Adipocyte (in vitro differentiated cells): Measurements from ENCODE around the gene RBMS1.
A peak's percentile ranks its signal among the peaks of the same experiment; 100 is the strongest.

Experiments
- DNase-seq: peaks from one replicate; pipeline ENCODE4 v3.0.0-alpha.2; 2015; ENCODE audit warnings: low read depth
- H3K27me3 ChIP-seq: replicated peaks from 2 replicates; pipeline ENCODE4 v1.7.0; 2013; ENCODE audit warnings: mild to moderate bottlenecking, low read length, moderate library complexity; ENCODE audit not compliant: control insufficient read depth, insufficient read depth
- H3K36me3 ChIP-seq: 2 replicates; pipeline ENCODE4 v1.7.0; 2013; ENCODE audit warnings: low read length, mild to moderate bottlenecking, moderate library complexity; ENCODE audit not compliant: control insufficient read depth, insufficient read depth, severe bottlenecking
- H3K4me1 ChIP-seq: 2 replicates; pipeline ENCODE4 v1.7.0; 2013; ENCODE audit warnings: mild to moderate bottlenecking, low read length, moderate library complexity; ENCODE audit not compliant: control insufficient read depth, insufficient read depth
- H3K4me3 ChIP-seq: 2 replicates; pipeline ENCODE4 v1.7.0; 2013; ENCODE audit warnings: mild to moderate bottlenecking, low read length, moderate library complexity
- H3K9ac ChIP-seq: 2 replicates; pipeline ENCODE4 v1.7.0; 2013; ENCODE audit warnings: mild to moderate bottlenecking, low read length, moderate library complexity
- H3K9me3 ChIP-seq: 2 replicates; pipeline ENCODE4 v1.7.0; 2013; ENCODE audit warnings: mild to moderate bottlenecking, low read length, moderate library complexity; ENCODE audit not compliant: control insufficient read depth

RBMS1 gene

DNA sequence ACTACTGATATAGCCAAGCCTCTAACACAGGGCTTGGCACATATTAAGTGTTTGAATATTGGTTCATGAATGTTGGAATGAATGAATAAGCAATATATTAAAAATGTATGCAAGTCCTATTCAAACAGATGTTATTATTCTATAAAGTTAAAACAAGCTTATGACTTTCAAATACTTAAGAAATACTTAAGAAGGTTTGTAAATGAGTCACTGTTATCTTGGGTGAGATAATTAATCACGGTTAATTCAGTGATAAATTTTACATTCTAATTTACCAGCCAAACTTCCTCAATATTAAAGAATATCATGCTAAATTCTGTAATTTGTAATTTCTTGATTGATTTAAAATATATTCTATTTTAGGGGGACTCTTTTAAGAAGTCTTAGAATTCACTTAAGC is 74.8 kb downstream of the RBMS1 start:
- Histone ChIP-seq H3K9me3 (no peaks in the 10 kb centered on the region), H3K4me1 (peaks cover 58% of the 10 kb centered on the region), H3K4me3 (no peak overlapping the region), H3K9ac (peak overlapping the region; percentile 38), H3K36me3 (no peaks in the 10 kb centered on the region), H3K27me3 (no peaks in the 10 kb centered on the region)
- DNase-seq, result no peak

DNA sequence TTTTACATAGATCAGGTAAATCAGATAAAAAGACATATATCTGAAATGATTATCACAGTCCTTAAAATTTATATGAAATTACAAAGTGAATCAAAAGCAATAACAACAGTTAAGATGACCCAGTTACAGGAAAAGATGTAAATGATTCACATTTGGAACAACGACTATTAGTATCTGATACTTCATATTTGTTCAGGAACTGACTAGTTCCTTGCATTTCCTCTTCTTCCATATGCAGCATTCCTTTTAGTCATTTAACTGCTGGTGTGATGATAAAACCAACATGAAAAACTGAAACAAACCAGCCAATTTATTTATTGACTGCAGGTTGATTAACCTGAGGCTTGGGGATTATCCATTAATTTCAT is 75.2 kb downstream of the RBMS1 start:
- DNase-seq, result no peak
- Histone ChIP-seq H3K9me3 (no peaks in the 10 kb centered on the region), H3K36me3 (no peaks in the 10 kb centered on the region), H3K4me3 (no peak overlapping the region), H3K9ac (peak overlapping the region; percentile 38), H3K4me1 (peaks cover 55% of the 10 kb centered on the region), H3K27me3 (no peaks in the 10 kb centered on the region)

DNA sequence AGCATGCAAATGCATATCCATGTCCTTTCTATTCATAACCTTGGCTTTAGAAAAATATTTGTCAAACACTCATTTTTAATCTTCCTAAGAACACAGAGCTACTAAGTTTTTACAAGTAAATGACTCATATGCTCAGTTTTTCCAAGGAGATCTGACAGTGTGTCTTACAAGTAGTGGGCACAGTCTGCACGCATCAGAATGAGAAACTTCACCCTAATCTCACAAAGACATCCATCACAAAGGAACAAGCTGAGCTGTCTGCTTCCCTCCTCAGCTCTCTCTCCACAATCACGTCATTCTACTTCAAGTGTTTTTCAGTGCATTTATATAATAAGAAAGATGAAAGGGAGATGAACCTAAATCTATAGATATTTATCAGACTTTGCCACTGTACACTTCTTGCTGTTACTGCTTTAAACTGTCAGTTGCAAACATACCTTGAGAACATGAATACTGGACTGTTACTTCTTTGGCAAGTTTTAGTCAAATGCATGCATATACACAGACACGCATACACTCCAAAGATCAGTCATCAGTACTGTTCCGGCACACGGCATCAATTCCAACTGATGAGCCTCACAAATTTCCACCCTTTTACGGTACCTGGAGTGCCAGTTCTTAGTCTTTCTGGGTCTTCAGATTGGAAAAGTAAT is 75.7 kb downstream of the RBMS1 start:
- Histone ChIP-seq H3K27me3 (no peaks in the 10 kb centered on the region), H3K36me3 (no peaks in the 10 kb centered on the region), H3K9me3 (no peaks in the 10 kb centered on the region), H3K4me1 (peaks cover 54% of the 10 kb centered on the region), H3K9ac (peak overlapping the region; percentile 38), H3K4me3 (peak overlapping the region; percentile 22)
- DNase-seq, result peak; percentile 74

DNA sequence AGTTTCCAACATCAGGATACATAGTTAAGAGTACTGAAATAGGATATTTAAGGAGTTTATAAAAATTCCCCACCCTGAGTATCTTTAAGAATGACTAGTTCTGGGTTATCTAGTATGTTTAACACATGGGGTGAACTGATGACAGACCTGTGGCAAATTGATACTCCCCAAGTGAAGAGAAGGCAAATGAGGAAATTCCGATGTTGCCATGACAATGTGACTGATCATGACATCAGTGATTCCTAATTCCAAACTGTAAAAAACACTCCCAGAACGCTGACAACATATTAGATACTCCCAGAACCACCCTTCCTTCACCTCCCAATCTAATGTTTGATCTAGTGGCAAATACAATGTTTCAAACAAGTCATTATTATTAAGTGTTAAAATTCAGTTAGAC is 77.6 kb downstream of the RBMS1 start:
- no peaks in the 10 kb centered on the region for H3K27me3 ChIP-seq
- no peaks in the 10 kb centered on the region for H3K36me3 ChIP-seq
- H3K4me3 ChIP-seq, result no peak overlapping the region
- H3K9me3 ChIP-seq, result no peaks in the 10 kb centered on the region
- peak; percentile 48 for DNase-seq
- no peak overlapping the region for H3K9ac ChIP-seq
- peaks cover 61% of the 10 kb centered on the region for H3K4me1 ChIP-seq

DNA sequence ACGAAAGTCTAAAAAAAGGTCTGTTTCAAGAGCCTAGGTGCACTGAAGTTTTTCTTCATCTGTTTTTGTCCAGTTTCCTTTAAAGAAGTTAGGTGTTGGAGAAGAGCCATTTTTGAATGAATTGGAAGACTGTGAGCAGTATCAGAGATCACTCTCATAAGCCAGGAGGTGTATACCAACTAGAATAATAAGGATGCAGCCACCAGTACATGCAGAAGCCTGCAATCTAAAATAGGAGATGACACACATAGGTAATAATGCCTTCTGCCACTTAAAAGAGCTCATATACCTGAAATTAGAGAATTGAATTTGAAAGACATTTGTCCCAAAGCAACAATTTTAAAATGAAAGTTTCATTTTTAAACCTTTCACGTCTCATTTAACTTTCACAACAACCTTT is 81.7 kb downstream of the RBMS1 start:
- H3K4me3 ChIP-seq, result no peak overlapping the region

DNA sequence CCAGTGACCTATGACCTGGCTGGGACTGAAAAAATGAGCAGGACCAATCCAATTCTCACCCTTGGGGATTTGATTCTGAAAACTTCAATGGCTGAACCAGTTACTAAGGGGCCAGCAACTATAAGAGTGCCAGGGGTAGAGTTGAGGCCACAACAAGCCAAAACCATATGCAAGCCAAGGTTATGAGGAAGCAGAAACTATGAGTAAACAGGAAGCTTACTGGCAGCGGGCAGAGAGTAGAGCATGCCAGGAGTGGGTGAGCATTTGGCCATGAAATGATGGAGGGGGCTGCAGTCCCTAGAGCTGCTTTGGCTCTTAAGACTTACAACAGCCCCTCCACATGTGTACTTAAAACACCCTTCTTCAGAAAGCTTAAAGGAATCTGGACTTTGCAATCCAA is 82.4 kb downstream of the RBMS1 start:
- peak overlapping the region; percentile 16 for H3K9ac ChIP-seq
- H3K4me3 ChIP-seq, result no peak overlapping the region
- H3K4me1 ChIP-seq, result peaks cover 41% of the 10 kb centered on the region
- DNase-seq, result peak; percentile 55
- no peaks in the 10 kb centered on the region for H3K9me3 ChIP-seq
- no peaks in the 10 kb centered on the region for H3K27me3 ChIP-seq
- no peaks in the 10 kb centered on the region for H3K36me3 ChIP-seq

More for the DNA sequence above, 81.7 kb downstream of the RBMS1 start:
- H3K4me1 ChIP-seq, result peaks cover 44% of the 10 kb centered on the region
- H3K27me3 ChIP-seq, result no peaks in the 10 kb centered on the region
- peak overlapping the region; percentile 16 for H3K9ac ChIP-seq
- H3K36me3 ChIP-seq, result no peaks in the 10 kb centered on the region
- DNase-seq, result no peak
- H3K9me3 ChIP-seq, result no peaks in the 10 kb centered on the region

DNA sequence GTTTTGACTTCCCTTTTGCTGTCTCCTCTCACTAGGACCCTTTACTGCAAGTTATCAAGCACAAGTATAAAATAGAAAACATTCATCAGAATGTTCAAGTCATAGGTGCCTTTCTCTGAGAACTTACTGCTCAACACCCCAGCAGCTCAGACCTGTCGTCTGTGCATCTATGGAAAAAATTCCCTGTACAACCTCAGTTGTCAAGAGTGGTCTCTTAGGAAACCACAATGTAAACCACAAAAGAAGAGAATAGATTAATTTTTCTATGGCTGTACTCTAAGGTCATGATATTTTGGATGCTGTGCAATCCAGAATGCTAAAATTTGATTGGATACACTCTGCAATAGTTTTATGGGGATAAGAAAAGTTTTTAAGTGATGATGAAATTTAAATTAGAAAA is 84.1 kb downstream of the RBMS1 start:
- H3K4me3 ChIP-seq, result no peak overlapping the region
- H3K4me1 ChIP-seq, result peaks cover 50% of the 10 kb centered on the region
- H3K9ac ChIP-seq, result peak overlapping the region; percentile 87
- no peaks in the 10 kb centered on the region for H3K9me3 ChIP-seq
- H3K27me3 ChIP-seq, result no peaks in the 10 kb centered on the region
- H3K36me3 ChIP-seq, result no peaks in the 10 kb centered on the region
- DNase-seq, result no peak

DNA sequence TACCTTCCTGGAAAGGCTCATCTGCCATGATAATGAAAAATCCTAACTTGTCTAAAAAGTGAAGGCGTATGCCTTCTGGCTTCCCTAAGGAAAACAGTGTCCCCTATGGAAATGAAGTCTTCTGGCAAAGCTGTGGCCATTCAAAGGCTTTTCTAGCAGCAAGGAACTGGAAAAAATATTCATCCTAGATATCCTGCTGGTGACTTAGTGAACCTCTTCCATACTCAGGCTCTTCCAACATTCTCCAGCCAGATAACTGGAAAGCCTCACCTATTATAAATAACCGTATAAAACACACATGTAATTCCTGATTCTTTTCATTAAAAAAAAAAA is 84.7 kb downstream of the RBMS1 start:
- DNase-seq, result no peak
- Histone ChIP-seq H3K4me3 (no peak overlapping the region), H3K36me3 (no peaks in the 10 kb centered on the region), H3K27me3 (no peaks in the 10 kb centered on the region), H3K9ac (peak overlapping the region; percentile 87), H3K9me3 (no peaks in the 10 kb centered on the region), H3K4me1 (peaks cover 56% of the 10 kb centered on the region)

DNA sequence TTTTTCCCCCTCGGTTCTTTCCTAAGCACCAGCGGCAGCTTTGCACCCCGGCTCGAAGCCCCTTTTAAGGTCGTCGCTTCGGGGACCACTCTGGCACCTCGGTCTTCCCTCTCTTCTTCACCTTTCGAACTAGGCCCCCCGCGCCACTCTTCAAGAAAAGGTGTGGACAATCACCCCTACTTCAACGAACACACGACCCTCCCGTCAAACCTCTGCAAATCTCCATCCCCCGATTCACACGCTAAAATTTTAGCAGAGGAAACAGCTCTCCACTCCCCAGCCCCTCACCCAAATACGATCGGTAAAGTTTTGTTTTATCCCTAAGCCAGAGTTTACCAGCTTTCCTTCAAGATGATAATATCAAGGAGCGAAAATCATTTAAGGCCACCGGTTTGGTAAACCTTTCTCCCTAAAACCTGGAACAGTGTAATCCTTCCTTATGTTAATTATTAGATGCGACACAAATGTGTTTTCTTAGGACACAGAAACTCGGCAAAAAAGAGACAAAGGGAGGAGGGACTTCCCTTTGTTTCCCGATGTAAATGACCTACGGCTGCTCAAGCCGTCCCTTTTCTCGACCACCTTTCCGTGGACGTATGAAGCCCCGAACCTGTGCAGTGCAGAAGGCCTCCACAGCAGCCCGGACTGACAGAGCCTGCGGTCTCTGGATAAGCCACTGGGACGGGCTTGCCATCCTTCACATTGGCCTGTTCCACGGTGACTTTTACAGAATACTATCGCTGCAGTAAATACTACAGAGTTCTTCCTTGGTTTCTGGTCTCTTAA is 85.2 kb downstream of the RBMS1 start:
- H3K9ac ChIP-seq, result peak overlapping the region; percentile 87
- DNase-seq, result no peak
- H3K9me3 ChIP-seq, result no peaks in the 10 kb centered on the region
- no peaks in the 10 kb centered on the region for H3K36me3 ChIP-seq
- no peaks in the 10 kb centered on the region for H3K27me3 ChIP-seq
- H3K4me3 ChIP-seq, result peak overlapping the region; percentile 75
- H3K4me1 ChIP-seq, result peaks cover 61% of the 10 kb centered on the region

DNA sequence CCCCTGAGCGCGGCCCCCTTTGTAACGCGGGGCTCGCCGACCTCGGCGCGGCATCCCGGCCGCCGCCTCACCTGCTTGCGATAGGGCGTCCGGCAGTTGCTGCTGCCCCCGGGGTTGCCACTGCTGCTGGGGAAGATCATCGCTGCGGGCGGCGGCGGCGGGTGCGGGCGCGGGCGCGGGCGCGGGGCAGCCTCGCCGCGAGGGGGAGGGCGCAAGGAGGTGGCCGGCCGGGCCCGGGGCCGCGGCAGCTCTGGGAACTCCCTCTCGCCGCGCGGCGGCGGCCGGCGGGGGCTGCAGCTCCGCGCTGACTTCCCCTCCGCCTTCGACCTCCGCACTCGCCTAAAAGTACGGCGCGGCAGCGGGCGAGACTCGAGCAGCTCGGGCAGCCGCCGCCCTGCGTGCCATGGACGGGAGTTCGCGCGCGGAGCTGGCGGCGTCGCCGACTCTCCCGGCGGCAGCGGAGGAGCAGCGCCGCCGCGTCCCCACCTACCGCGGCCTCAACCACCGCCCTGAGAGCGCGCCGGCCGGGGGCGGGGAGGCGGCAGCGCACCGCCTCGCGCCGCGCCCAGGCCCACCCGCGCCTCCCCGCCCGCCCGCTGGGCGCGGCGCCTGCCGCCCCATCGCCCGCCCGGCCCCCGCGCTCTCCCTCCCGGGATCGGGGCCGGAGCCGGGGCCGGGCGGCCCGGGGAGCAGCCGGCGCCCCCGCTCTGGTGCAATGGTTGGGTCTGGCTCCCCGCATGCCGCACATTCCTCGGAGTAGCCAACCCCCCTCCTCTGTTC is 86.0 kb downstream of the RBMS1 start:
- Histone ChIP-seq H3K36me3 (no peaks in the 10 kb centered on the region), H3K4me1 (peaks cover 69% of the 10 kb centered on the region), H3K9me3 (no peaks in the 10 kb centered on the region), H3K9ac (peak overlapping the region; percentile 88), H3K27me3 (no peaks in the 10 kb centered on the region), H3K4me3 (peak overlapping the region; percentile 93)
- DNase-seq, result peak; percentile 89

DNA sequence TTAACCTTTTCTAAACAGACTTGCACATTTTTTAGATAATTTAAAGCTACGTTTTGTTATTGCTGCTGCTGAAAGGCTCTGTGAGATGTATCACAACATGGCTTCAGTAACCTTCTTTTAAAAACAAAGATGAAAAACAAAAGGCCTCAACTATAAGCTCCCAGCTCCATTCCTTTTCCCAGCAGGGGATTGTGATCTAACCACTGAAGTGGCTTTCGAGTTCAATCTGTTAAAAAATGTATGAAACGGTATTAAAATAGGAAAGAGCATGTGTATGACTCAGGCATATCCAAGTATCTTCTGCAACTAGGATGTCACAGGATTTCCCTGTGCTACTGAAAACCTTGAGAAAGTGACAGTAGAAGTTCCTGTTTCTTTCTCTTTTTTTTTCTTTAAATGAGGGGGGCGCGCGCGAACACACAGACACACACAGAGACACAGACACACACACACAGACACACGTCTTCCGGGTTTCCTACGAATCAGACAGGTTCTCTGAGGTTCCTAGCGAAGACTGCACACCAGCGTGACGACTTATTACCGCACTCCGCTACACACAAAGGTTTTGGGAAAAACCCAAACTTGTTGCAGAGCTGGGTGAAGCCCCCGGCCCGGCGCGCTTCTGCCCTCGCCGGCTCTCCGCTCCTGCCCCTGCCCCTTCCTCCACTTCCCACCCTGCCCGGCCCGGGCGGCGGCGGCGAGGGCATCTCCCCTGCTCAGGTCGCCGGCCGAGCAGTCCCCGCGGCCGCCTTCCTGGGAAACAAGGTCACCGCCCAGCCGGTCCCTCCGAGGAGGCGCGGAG is 86.8 kb downstream of the RBMS1 start:
- peak; percentile 67 for DNase-seq
- H3K27me3 ChIP-seq, result no peaks in the 10 kb centered on the region
- H3K9me3 ChIP-seq, result no peaks in the 10 kb centered on the region
- peaks cover 74% of the 10 kb centered on the region for H3K4me1 ChIP-seq
- H3K4me3 ChIP-seq, result peak overlapping the region; percentile 93
- H3K36me3 ChIP-seq, result no peaks in the 10 kb centered on the region
- H3K9ac ChIP-seq, result peak overlapping the region; percentile 88
